Ramos (cell line): ENCODE results near the gene CCDC170.

Experiments used
- in situ Hi-C: fragments of 300-500 bp; cut with MboI; formaldehyde crosslinking; loops from one replicate; pipeline ENCODE4 v1.14.3; 2022; ENCODE audit warnings: low sequenced_read_pairs; ENCODE audit not compliant: unreplicated experiment

The CCDC170 gene

GRCh38 chr6:151609146-151609902 is 115.5 kb downstream of the CCDC170 start:
- in situ Hi-C loops: no loop called here

- in situ Hi-C loops: no loop called here
Measured at GRCh38 chr6:151610326-151610725, 116.5 kb downstream of the CCDC170 start.

GRCh38 chr6:151614630-151615029 is 120.8 kb downstream of the CCDC170 start:
- in situ Hi-C loops: no loop called here

- in situ Hi-C loops: no loop called here
Measured at GRCh38 chr6:151616091-151616513, 122.3 kb downstream of the CCDC170 start.

- in situ Hi-C loops: no loop called here
Measured at GRCh38 chr6:151616600-151616999, 122.8 kb downstream of the CCDC170 start.

- in situ Hi-C loops: no loop called here
Measured at GRCh38 chr6:151617539-151617938, 123.7 kb downstream of the CCDC170 start.

GRCh38 chr6:151618717-151619116 is 124.9 kb downstream of the CCDC170 start:
- in situ Hi-C loops: no loop called here

GRCh38 chr6:151620179-151620578 is 126.4 kb downstream of the CCDC170 start:
- in situ Hi-C loops: no loop called here

GRCh38 chr6:151624071-151624470 is 130.3 kb downstream of the CCDC170 start:
- in situ Hi-C loops: no loop called here

- in situ Hi-C loops: no loop called here
Measured at GRCh38 chr6:151624481-151624880, 130.7 kb downstream of the CCDC170 start.

GRCh38 chr6:151624900-151625536 is 131.2 kb downstream of the CCDC170 start:
- in situ Hi-C loops: no loop called here

GRCh38 chr6:151627689-151628444 is 134.1 kb downstream of the CCDC170 start:
- in situ Hi-C loops: no loop called here

- in situ Hi-C loops: no loop called here
Measured at GRCh38 chr6:151629791-151630190, 136.0 kb downstream of the CCDC170 start.

- in situ Hi-C loops: no loop called here
Measured at GRCh38 chr6:151630387-151630786, 136.6 kb downstream of the CCDC170 start.

- in situ Hi-C loops: no loop called here
Measured at GRCh38 chr6:151630991-151631655, 137.3 kb downstream of the CCDC170 start.

GRCh38 chr6:151632415-151632987 is 138.7 kb downstream of the CCDC170 start:
- in situ Hi-C loops: no loop called here

GRCh38 chr6:151633526-151634335 is 139.9 kb downstream of the CCDC170 start:
- in situ Hi-C loops: no loop called here

GRCh38 chr6:151634336-151634720 is 140.5 kb downstream of the CCDC170 start:
- in situ Hi-C loops: no loop called here

- in situ Hi-C loops: no loop called here
Measured at GRCh38 chr6:151635741-151636140, 141.9 kb downstream of the CCDC170 start.
